Measurements from ENCODE around the gene CSNK2B. TPM values are rescaled to one million over a fixed set of nuclear protein-coding genes. Genes with fewer than 3 reads are reported as not detected.

The CSNK2B gene
- total RNA-seq, 1 experiment from 2014 or later: 357 TPM

DNA sequence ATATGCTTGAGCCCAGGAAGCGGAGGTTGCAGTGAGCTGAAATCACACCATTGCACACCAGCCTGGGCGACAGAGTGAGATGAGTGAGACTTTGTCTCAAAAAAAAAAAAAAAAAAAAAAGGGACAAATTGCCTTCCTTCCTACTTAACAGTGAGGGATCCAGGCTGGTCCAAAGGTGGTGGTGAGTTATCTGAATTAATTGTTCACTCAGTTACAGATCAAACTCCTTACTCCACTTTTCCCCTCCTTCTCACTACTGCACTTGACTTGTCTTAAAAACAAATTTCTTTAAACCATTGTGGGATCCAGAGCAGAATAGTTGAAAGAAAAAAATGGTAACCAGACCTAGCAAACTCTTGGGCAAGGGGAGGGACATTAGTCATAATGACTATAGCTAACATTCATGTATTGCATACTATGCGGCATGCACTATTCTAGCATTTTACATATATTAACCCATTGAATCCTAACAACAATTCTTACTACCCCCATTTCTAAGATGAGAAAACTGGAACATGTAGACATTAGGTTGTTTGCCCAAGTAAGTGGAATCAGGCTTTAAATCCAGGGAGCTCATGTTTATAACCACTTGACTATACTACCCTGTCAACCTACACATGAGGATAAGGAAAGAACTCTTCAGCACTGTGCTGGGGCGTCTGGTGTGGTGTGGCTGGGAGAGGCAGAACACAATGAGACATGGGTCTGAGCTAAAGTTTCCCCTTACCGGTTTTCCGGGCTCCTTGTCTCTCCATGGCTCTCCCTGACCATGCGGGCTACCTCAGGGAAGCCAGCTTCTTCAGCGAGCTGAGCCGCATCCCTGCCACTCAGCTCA, 2.5 kb upstream of the CSNK2B start:
- Mint-ChIP-seq H3K4me1 (ENCODE audit: low read depth, unreplicated experiment) (peaks cover 64% of the 10 kb centered on the region), H3K27ac (ENCODE audit: unreplicated experiment) (no peak overlapping the region), H3K27me3 (ENCODE audit: unreplicated experiment) (no peaks in the 10 kb centered on the region)

DNA sequence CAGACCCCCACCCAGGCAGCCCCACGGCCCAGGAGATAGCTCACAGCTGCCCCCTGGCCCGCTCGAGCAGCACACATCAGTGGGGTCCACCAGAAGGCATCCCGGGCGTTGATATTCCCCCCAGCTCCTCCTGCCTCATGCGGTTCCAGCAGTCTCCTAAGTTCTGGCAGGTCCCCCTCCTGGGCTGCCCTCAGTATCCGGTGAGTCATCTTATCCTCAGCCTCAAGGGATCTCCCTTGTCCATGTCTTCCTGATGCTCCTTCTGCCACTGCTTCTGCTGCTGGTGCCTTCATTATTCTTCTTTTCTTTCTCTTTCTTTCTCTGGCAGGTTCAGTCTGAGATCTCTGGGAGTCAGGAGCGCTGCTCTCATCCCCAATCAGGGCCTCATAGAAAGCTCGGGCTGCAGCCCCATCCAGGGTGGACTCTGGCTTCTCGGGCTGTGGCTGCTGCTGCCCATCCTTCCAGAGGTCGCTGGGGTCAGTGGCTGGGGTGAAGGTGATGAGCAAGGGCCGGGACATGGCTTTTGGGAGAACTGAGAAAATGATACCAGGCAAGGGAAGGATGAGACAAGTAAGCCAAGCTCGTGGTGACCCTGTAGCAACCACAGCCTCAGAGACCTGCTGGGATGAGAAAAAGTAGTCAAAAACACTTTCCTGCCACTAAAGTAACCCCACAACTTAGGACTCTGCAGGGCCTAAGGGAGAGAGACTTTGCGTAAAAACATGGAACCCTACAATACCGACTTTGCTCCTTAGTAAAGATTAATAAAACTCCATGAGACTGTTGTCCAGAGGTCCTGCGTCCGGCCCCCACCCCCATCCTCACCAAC, 1.7 kb upstream of the CSNK2B start:
- Mint-ChIP-seq H3K27ac (ENCODE audit: unreplicated experiment) (peak overlapping the region; percentile 91), H3K27me3 (ENCODE audit: unreplicated experiment) (no peaks in the 10 kb centered on the region), H3K4me3 (ENCODE audit: low read depth, unreplicated experiment) (peak overlapping the region; percentile 92), H3K36me3 (ENCODE audit: insufficient read depth, unreplicated experiment) (peaks cover 97% of the 10 kb centered on the region), H3K9me3 (ENCODE audit: low read depth, unreplicated experiment) (no peaks in the 10 kb centered on the region), H3K4me1 (ENCODE audit: low read depth, unreplicated experiment) (peaks cover 57% of the 10 kb centered on the region)
- TSS peak; percentile 52 for BruUV-seq (replicated peaks)
- TF ChIP-seq, protein P1, sequence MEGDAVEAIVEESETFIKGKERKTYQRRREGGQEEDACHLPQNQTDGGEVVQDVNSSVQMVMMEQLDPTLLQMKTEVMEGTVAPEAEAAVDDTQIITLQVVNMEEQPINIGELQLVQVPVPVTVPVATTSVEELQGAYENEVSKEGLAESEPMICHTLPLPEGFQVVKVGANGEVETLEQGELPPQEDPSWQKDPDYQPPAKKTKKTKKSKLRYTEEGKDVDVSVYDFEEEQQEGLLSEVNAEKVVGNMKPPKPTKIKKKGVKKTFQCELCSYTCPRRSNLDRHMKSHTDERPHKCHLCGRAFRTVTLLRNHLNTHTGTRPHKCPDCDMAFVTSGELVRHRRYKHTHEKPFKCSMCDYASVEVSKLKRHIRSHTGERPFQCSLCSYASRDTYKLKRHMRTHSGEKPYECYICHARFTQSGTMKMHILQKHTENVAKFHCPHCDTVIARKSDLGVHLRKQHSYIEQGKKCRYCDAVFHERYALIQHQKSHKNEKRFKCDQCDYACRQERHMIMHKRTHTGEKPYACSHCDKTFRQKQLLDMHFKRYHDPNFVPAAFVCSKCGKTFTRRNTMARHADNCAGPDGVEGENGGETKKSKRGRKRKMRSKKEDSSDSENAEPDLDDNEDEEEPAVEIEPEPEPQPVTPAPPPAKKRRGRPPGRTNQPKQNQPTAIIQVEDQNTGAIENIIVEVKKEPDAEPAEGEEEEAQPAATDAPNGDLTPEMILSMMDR (IDR thresholded peaks at IDR 0.05; ENCODE audit: unreplicated experiment): no peak
- DNase-seq: no peak
- CTCF ChIA-PET: interaction anchor here (0.6 to 2.5 kb wide), 5 partner anchors 10 to 1761 kb away, joined by 3 to 23 read pairs (median 4); partner anchors contain the start of genes BAG6 and MSH5
- intact Hi-C loops (cut with micrococcal nuclease; ENCODE audit: unreplicated experiment): no loop called here

More for the DNA sequence above, 2.5 kb upstream of the CSNK2B start:
- peaks cover 98% of the 10 kb centered on the region for H3K36me3 Mint-ChIP-seq (ENCODE audit: insufficient read depth, unreplicated experiment)
- BruUV-seq (replicated peaks): no TSS peak
- TF ChIP-seq, protein P1 (IDR thresholded peaks at IDR 0.05; ENCODE audit: unreplicated experiment): no peak
- no peak for DNase-seq
- H3K9me3 Mint-ChIP-seq (ENCODE audit: low read depth, unreplicated experiment): no peaks in the 10 kb centered on the region
- H3K4me3 Mint-ChIP-seq (ENCODE audit: low read depth, unreplicated experiment): peak overlapping the region; percentile 92
- CTCF ChIA-PET: interaction anchor here (0.7 to 1.1 kb wide), 2 partner anchors 41 to 199 kb away, joined by 3 read pairs; partner anchors contain the start of gene NEU1
- intact Hi-C loops (cut with micrococcal nuclease; ENCODE audit: unreplicated experiment): no loop called here

DNA sequence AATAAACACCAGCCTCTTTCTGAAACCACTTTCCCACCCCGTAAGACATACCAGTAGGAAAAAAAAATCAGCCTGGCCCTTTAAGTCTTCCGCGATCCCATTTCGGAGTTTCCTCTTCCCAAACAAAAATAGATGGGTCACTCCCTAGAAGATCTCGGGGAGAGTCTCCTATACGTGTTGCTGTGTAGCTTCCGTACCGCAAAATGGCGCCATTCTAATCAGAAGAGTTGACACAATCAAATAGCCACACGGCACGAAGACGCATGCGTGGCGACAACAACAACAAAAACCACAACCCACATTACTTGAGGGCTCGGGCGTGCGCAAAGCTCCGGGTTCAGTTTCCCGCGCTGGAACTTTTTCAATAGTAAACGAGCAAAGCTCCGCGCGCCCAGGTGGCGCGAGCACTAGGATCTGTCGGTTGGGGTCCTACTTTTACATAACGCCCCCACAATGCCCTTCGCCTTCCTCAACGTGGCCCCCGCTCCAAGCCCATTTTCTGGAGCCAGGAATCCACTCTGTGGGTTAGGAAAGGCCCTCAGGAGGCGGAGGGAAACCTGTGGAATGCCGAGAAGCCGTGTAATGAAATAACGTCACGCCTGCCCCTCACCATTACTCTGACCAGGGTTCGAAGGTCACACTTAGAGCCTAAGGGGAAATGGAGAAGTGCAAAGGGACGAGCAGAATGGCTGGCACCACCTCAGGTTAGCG, 935 bp upstream of the CSNK2B start, which contains the start of gene GPANK1:
GPANK1 (minus strand) TSS at position 208 of the 711 bp plus-strand sequence. CDS start 519 bp downstream, outside the sequence.
- DNase-seq: peak; percentile 90
- TF ChIP-seq, protein P1 (IDR thresholded peaks at IDR 0.05; ENCODE audit: unreplicated experiment): peak; percentile 2
- BruUV-seq (replicated peaks): no TSS peak
- intact Hi-C loops (cut with micrococcal nuclease; ENCODE audit: unreplicated experiment): loop anchor here (1.0 kb wide), 1 partner anchor 280 kb away; no protein-coding TSS in a partner anchor
- no peaks in the 10 kb centered on the region for H3K9me3 Mint-ChIP-seq (ENCODE audit: low read depth, unreplicated experiment)
- H3K27me3 Mint-ChIP-seq (ENCODE audit: unreplicated experiment): no peaks in the 10 kb centered on the region
- H3K36me3 Mint-ChIP-seq (ENCODE audit: insufficient read depth, unreplicated experiment): peaks cover 94% of the 10 kb centered on the region
- CTCF ChIA-PET: interaction anchor here (0.6 to 2.5 kb wide), 6 partner anchors 9 to 701 kb away, joined by 3 to 23 read pairs (median 4); partner anchors contain the start of genes BAG6 and MSH5
- H3K4me3 Mint-ChIP-seq (ENCODE audit: low read depth, unreplicated experiment): peak within 1 kb of the TSS; percentile 92
- peaks cover 49% of the 10 kb centered on the region for H3K4me1 Mint-ChIP-seq (ENCODE audit: low read depth, unreplicated experiment)
- peak within 1 kb of the TSS; percentile 91 for H3K27ac Mint-ChIP-seq (ENCODE audit: unreplicated experiment)
